AG04449 (cell line): Measurements from ENCODE around the gene CDC42EP3.

Source experiments
- CTCF ChIA-PET: fragments of 350-600 bp; formaldehyde crosslinking; extraction: SDS; loops from one replicate; lab custom pipeline; 2021; ENCODE audit warnings: antibody characterized with exemption; lab: Yijun Ruan, JAX
- POLR2A ChIA-PET: fragments of 400-600, 350-600 bp; formaldehyde crosslinking; extraction: SDS; loops from one replicate; lab custom pipeline; 2020; ENCODE audit warnings: antibody characterized with exemption, inconsistent platforms; lab: Yijun Ruan, JAX
- DNase-seq: peaks from one replicate; pipeline ENCODE4 v3.0.0-alpha.2; 2010; ENCODE audit warnings: low read depth, low spot score
- H3K4me3 ChIP-seq: 2 replicates; pipeline ENCODE4 v1.5.1; 2011; ENCODE audit warnings: low read depth, mild to moderate bottlenecking, control low read depth, low read length
- TF ChIP-seq, protein P1 (sequence below): IDR thresholded peaks from one replicate; pipeline ENCODE4 v1.5.1; 2011; ENCODE audit warnings: mild to moderate bottlenecking, moderate library complexity, low read length, control low read depth, inconsistent platforms; ENCODE audit not compliant: insufficient read depth; ENCODE audit errors: missing control alignments

Gene CDC42EP3

DNA sequence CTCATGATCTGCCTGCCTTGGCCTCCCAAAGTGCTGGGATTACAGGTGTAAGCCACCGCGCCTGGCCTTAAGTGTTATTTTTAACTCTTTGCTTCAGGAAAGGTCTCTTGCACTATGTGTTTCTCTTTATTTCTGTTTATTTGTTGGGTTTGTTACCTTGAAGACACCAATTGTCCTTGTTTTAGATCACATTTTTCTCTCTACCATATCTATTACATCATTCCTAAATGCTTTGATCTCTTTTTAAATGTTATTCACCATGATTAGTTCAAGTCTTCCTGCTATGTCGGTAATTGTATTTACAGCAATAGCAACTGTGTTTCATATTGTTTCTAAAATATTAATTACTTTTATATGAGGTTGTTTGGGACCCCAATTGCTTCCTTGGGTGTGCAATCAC lies 77.7 kb downstream of the CDC42EP3 start:
- ChIA-PET CTCF (no interaction called here), POLR2A (no interaction called here)
- TF ChIP-seq, protein P1, sequence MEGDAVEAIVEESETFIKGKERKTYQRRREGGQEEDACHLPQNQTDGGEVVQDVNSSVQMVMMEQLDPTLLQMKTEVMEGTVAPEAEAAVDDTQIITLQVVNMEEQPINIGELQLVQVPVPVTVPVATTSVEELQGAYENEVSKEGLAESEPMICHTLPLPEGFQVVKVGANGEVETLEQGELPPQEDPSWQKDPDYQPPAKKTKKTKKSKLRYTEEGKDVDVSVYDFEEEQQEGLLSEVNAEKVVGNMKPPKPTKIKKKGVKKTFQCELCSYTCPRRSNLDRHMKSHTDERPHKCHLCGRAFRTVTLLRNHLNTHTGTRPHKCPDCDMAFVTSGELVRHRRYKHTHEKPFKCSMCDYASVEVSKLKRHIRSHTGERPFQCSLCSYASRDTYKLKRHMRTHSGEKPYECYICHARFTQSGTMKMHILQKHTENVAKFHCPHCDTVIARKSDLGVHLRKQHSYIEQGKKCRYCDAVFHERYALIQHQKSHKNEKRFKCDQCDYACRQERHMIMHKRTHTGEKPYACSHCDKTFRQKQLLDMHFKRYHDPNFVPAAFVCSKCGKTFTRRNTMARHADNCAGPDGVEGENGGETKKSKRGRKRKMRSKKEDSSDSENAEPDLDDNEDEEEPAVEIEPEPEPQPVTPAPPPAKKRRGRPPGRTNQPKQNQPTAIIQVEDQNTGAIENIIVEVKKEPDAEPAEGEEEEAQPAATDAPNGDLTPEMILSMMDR, result no peak
- no peak overlapping the region for H3K4me3 ChIP-seq
- DNase-seq, result no peak

DNA sequence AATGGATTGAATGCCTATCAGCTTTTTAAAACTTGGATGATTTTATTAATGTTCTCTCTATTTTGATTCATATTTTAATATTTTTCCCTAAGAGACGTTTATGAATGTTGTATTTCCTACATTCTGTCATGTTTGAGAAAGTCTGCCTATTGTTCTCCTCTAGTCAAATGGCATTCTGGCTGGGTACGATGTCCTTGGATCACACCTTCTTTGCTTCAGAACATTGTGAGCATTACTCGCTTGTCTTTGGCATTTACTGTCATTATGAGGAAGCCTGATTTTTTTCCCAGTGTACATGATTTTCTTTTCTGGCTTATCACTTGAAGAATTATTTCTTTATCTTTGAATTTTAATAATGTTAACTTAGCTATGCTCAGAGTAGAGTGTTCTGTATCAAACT lies 78.4 kb downstream of the CDC42EP3 start:
- H3K4me3 ChIP-seq, result no peak overlapping the region
- TF ChIP-seq, protein P1, result no peak
- POLR2A ChIA-PET, result no interaction called here
- CTCF ChIA-PET, result interaction anchor here (0.6 to 1.5 kb wide), 4 partner anchors 12 to 178 kb away, joined by 3 to 4 read pairs (median 3); no protein-coding TSS in a partner anchor
- DNase-seq, result no peak
